Thyroid gland (tissue), 4 donors: Measurements from ENCODE around the gene ADAT3. TPM values are rescaled to one million over a fixed set of nuclear protein-coding genes. Genes with fewer than 3 reads are reported as not detected.

Experiments
- DNase-seq, 2 donors: peaks; one replicate each; pipeline ENCODE4 v3.0.0-alpha.2; 2019
- H3K27ac ChIP-seq, 3 donors: fragments of 200-600 bp; sonication (generic); 1 replicate in 2 of 3; 2 replicates in 1 of 3; pipeline ENCODE4 v1.5.1; 2016 to 2019; ENCODE audit warnings: mild to moderate bottlenecking in 1 of 3, moderate library complexity in 1 of 3
- H3K27me3 ChIP-seq: fragments of 200-600 bp; sonication (generic); one replicate; pipeline ENCODE4 v1.5.1; 2019
- H3K36me3 ChIP-seq, 2 donors: fragments of 200-600 bp; sonication (generic); one replicate each; pipeline ENCODE4 v1.5.1; 2016 to 2019
- H3K4me1 ChIP-seq, 2 donors: fragments of 200-600 bp; sonication (generic); one replicate each; pipeline ENCODE4 v1.5.1; 2017 to 2019
- H3K4me3 ChIP-seq, 3 donors: fragments of 200-600 bp; sonication (generic); replicated peaks in 1 of 3; 1 replicate in 2 of 3; 2 replicates in 1 of 3; pipeline ENCODE4 v1.5.1; 2016; ENCODE audit warnings: mild to moderate bottlenecking in 1 of 3
- H3K9me3 ChIP-seq: fragments of 200-600 bp; sonication (generic); one replicate; pipeline ENCODE4 v1.5.1; 2017
- CTCF ChIP-seq, 6 experiments: fragments of 200-600 bp in 3 of 6; fragments of 450-650 bp in 3 of 6; sonication (generic) in 3 of 6; IDR thresholded peaks; one replicate each; pipeline ENCODE4 v1.5.1; 2016 to 2019; ENCODE audit warnings: antibody characterized with exemption in 6 of 6, mild to moderate bottlenecking in 2 of 6, inconsistent platforms in 1 of 6, moderate library complexity in 1 of 6
- POLR2A ChIP-seq, 2 donors: fragments of 450-650 bp; IDR thresholded peaks; one replicate each; pipeline ENCODE4 v1.6.1; 2017; ENCODE audit warnings: antibody characterized with exemption in 2 of 2, mild to moderate bottlenecking in 2 of 2, moderate library complexity in 1 of 2
- WGBS, 2 donors: methylation state at CpG; one replicate each; pipeline ENCODE4 v1.1.5; 2017; 5-methylcytosine and 5-hydroxymethylcytosine counted together
- intact Hi-C: fragments of 100-400 bp; cut with DNase I; formaldehyde crosslinking; loops from one replicate; pipeline ENCODE4 v1.15.1; 2023
- total RNA-seq, 4 donors: library from RNA; depleted of rRNA; stranded (reverse); fragments of >200 nt; gene quantifications; one replicate each; pipeline ENCODE4 v1.2.3, GENCODE V29; 2016

The ADAT3 gene
- total RNA-seq, 4 donors from 2014 or later = 4.0 to 14.6 (median 8.3) TPM

DNA sequence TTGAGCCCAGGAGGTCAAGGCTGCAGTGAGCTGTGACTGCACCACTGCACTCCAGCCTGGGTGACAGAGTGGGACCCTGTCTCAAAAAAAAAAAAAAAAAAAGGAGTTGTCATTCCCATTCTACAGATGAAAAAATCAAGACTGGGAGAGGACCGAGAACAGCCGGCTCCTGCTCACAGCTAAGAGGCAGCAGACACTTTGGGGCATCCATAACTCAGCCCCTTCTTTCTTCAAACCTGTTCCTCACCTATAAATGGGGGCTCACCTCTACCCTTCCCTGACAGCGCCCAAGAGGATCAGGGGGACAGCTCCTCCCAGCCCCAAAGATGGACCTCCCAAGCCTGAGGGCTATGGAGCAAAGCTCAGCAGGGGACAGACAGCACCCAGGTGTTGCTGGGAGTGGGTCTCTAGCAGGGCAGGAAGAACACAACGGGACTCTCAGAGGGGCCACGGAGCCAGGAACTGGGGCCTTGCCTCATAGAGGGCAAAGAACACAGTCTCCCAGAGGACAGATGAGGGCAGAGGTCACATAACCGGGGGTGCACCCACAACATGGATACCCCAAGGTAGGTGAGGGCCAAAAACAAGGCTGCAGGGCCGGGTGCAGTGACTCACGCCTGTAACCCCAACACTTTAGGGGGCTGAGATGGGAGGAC, 38.4 kb upstream of the ADAT3 start:
- Histone ChIP-seq H3K27ac (no peak overlapping the region), H3K4me1 (peaks cover 12 to 13% of the 10 kb centered on the region in 2 donors), H3K9me3 (no peaks in the 10 kb centered on the region), H3K36me3 (no peaks in the 10 kb centered on the region), H3K4me3 (no peak overlapping the region), H3K27me3 (no peaks in the 10 kb centered on the region)
- DNase-seq = no peak
- TF ChIP-seq CTCF (IDR thresholded peaks at IDR 0.05) (no peak), POLR2A (IDR thresholded peaks at IDR 0.05) (no peak)
- 90 to 91% methylated on average over 6 to 8 of the region's 8 CpGs for WGBS, 2 donors
- intact Hi-C loops = no loop called here

DNA sequence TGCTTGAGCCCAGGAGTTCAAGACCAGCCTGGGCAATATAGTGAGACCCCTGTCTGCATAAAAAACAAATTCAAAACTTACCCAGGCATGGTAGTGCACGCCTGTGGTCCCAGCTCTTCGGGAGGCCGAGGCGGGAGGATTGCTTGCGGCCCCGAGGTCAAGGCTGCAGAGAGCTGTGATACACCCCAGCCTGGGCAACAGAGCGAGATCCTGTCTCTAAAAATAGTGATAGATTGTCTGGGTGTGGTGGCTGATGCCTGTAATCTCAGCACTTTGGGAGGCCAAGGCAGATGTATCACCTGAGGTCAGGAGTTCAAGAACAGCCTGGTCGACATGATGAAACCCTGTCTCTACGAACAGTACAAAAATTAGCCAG, 37.9 kb upstream of the ADAT3 start:
- Histone ChIP-seq H3K27ac (no peak overlapping the region), H3K36me3 (no peaks in the 10 kb centered on the region), H3K4me3 (no peak overlapping the region), H3K27me3 (no peaks in the 10 kb centered on the region), H3K9me3 (no peaks in the 10 kb centered on the region), H3K4me1 (peaks cover 7 to 8% of the 10 kb centered on the region in 2 donors)
- intact Hi-C loops = no loop called here
- DNase-seq = no peak
- no peak for TF ChIP-seq CTCF (IDR thresholded peaks at IDR 0.05)
- TF ChIP-seq POLR2A (IDR thresholded peaks at IDR 0.05) = no peak
- WGBS, 2 donors = 94 to 97% methylated on average over 8 to 9 of the region's 9 CpGs

DNA sequence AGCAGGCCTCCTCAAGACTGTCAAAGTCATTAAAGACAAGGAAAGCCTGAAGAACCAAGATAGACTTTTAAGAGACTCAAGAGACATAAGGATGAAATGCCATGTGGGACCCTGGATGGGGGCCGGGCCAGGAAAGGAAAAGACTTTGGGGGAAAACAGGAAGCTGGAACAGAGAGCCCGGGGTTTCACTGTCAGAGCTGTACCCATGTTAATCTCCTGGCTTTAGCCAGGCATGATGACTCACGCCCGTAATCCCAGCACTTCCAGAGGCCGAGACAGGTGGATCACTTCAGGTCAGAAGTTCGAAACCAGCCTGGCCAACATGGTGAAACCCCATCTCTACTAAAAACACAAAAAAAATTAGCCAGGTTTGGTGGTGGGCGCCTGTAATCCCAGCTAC, 36.2 kb upstream of the ADAT3 start:
- H3K4me3 ChIP-seq = no peak overlapping the region
- intact Hi-C loops = no loop called here
- no peak for DNase-seq
- no peak overlapping the region for H3K27ac ChIP-seq
- no peaks in the 10 kb centered on the region for H3K9me3 ChIP-seq
- WGBS, 2 donors = 80 to 90% methylated on average over 7 of the region's 7 CpGs
- TF ChIP-seq POLR2A (IDR thresholded peaks at IDR 0.05) = no peak
- no peak for TF ChIP-seq CTCF (IDR thresholded peaks at IDR 0.05)
- no peaks in the 10 kb centered on the region for H3K27me3 ChIP-seq
- no peaks in the 10 kb centered on the region for H3K36me3 ChIP-seq
- peaks cover 16 to 21% of the 10 kb centered on the region in 2 donors for H3K4me1 ChIP-seq

- H3K4me3 ChIP-seq = no peak overlapping the region
- no peaks in the 10 kb centered on the region for H3K36me3 ChIP-seq
- H3K27ac ChIP-seq = no peak overlapping the region
- TF ChIP-seq CTCF (IDR thresholded peaks at IDR 0.05) = no peak
- 72 to 100% methylated on average over 2 to 12 of the region's 15 CpGs for WGBS, 2 donors
- no peaks in the 10 kb centered on the region for H3K9me3 ChIP-seq
- peaks cover 21 to 26% of the 10 kb centered on the region in 2 donors for H3K4me1 ChIP-seq
- no peaks in the 10 kb centered on the region for H3K27me3 ChIP-seq
- DNase-seq = no peak
- intact Hi-C loops = no loop called here
Observed at GRCh38 chr19:1871140-1871597, 34.0 kb upstream of the ADAT3 start.

GRCh38 chr19:1871630-1872029, 33.6 kb upstream of the ADAT3 start:
- DNase-seq = no peak
- Histone ChIP-seq H3K4me3 (no peak overlapping the region), H3K27me3 (no peaks in the 10 kb centered on the region), H3K36me3 (no peaks in the 10 kb centered on the region), H3K9me3 (no peaks in the 10 kb centered on the region), H3K27ac (no peak overlapping the region), H3K4me1 (peaks cover 26 to 30% of the 10 kb centered on the region in 2 donors)
- TF ChIP-seq CTCF (IDR thresholded peaks at IDR 0.05) = no peak
- no peak for TF ChIP-seq POLR2A (IDR thresholded peaks at IDR 0.05)
- WGBS, 2 donors = 80 to 95% methylated on average over 3 to 4 of the region's 13 CpGs
- intact Hi-C loops = no loop called here
